ENCODE results near the gene SLC9C1. TPM values are rescaled to one million over a fixed set of nuclear protein-coding genes. Genes with fewer than 3 reads are reported as not detected.
A peak's percentile ranks its signal among the peaks of the same experiment; 100 is the strongest.

SLC9C1 gene
- total RNA-seq, 3 donors from 2014 or later, result 0.34 to 0.96 (median 0.51) TPM

- H3K9me3 ChIP-seq, result no peaks in the 10 kb centered on the region
- intact Hi-C loops (cut with DNase I, micrococcal nuclease), result no loop called here
- DNase-seq (no peak), ATAC-seq (peak; percentile 8)
- H3K36me3 ChIP-seq (ENCODE audit: low read depth), result no peaks in the 10 kb centered on the region
- peaks cover 5% of the 10 kb centered on the region for H3K4me1 ChIP-seq (ENCODE audit: low read depth)
- TF ChIP-seq CTCF (IDR thresholded peaks at IDR 0.05), result no peak
- no peak overlapping the region for H3K4me3 ChIP-seq
These were observed 10.6 kb upstream of the SLC9C1 start for GRCh38 chr3:112304611-112305010.

- ATAC-seq (peak; percentile 64), DNase-seq (peak in 1 of 3 donors; percentile 28)
- no peaks in the 10 kb centered on the region for H3K9me3 ChIP-seq
- no peaks in the 10 kb centered on the region for H3K36me3 ChIP-seq (ENCODE audit: low read depth)
- intact Hi-C loops (cut with DNase I, micrococcal nuclease), result no loop called here
- TF ChIP-seq CTCF (IDR thresholded peaks at IDR 0.05), result no peak
- H3K4me3 ChIP-seq, result no peak overlapping the region
- peaks cover 5% of the 10 kb centered on the region for H3K4me1 ChIP-seq (ENCODE audit: low read depth)
These were observed 9.8 kb upstream of the SLC9C1 start for GRCh38 chr3:112303764-112304325.

- Histone ChIP-seq H3K4me3 (no peak overlapping the region), H3K36me3 (ENCODE audit: low read depth) (no peaks in the 10 kb centered on the region), H3K9me3 (no peaks in the 10 kb centered on the region), H3K4me1 (ENCODE audit: low read depth) (peaks cover 5% of the 10 kb centered on the region)
- intact Hi-C loops (cut with DNase I, micrococcal nuclease), result no loop called here
- TF ChIP-seq CTCF (IDR thresholded peaks at IDR 0.05), result no peak
- DNase-seq (no peak), ATAC-seq (peak; percentile 57)
These were observed 9.1 kb upstream of the SLC9C1 start for GRCh38 chr3:112302881-112303763.

GRCh38 chr3:112302150-112302830 is 8.3 kb upstream of the SLC9C1 start:
- Histone ChIP-seq H3K4me1 (ENCODE audit: low read depth) (peaks cover 5% of the 10 kb centered on the region), H3K36me3 (ENCODE audit: low read depth) (no peaks in the 10 kb centered on the region), H3K4me3 (no peak overlapping the region), H3K9me3 (no peaks in the 10 kb centered on the region)
- ATAC-seq, result no peak
- DNase-seq, result no peak
- no peak for TF ChIP-seq CTCF (IDR thresholded peaks at IDR 0.05)
- intact Hi-C loops (cut with DNase I, micrococcal nuclease), result no loop called here

GRCh38 chr3:112298781-112299180 is 4.8 kb upstream of the SLC9C1 start:
- Histone ChIP-seq H3K4me1 (ENCODE audit: low read depth) (no peaks in the 10 kb centered on the region), H3K36me3 (ENCODE audit: low read depth) (no peaks in the 10 kb centered on the region), H3K4me3 (no peak overlapping the region), H3K9me3 (no peaks in the 10 kb centered on the region)
- ATAC-seq (no peak), DNase-seq (no peak)
- intact Hi-C loops (cut with DNase I, micrococcal nuclease), result loop anchor here in 1 of 2 donors (10.0 kb wide), 1 partner anchor 216 kb away; no protein-coding TSS in a partner anchor
- no peak for TF ChIP-seq CTCF (IDR thresholded peaks at IDR 0.05)

Measured in mucosa of descending colon (tissue), 3 donors.